Loucy (cell line): ENCODE measurements around the gene APOLD1.

Experiments
- H2AFZ ChIP-seq: fragments of 200-600 bp; sonication (generic); 2 replicates; pipeline ENCODE4 v1.6.0; 2016; ENCODE audit warnings: antibody characterized with exemption, mild to moderate bottlenecking, low read length, moderate library complexity
- H3F3A ChIP-seq: fragments of 200-600 bp; 2 replicates; pipeline ENCODE4 v1.6.0; 2016; ENCODE audit warnings: antibody characterized with exemption, low read depth, mild to moderate bottlenecking
- H3K27me3 ChIP-seq: fragments of 200-600 bp; sonication (generic); 2 replicates; pipeline ENCODE4 v1.6.1; 2014; ENCODE audit warnings: low read length, mild to moderate bottlenecking; ENCODE audit not compliant: insufficient read depth, poor library complexity, severe bottlenecking
- H3K36me3 ChIP-seq: fragments of 200-600 bp; sonication (generic); 2 replicates; pipeline ENCODE4 v1.6.1; 2016; ENCODE audit warnings: low read length; ENCODE audit not compliant: insufficient read depth
- H3K4me1 ChIP-seq: fragments of 200-600 bp; sonication (generic); 2 replicates; pipeline ENCODE4 v1.5.1; 2014; ENCODE audit warnings: low read length, mild to moderate bottlenecking; ENCODE audit not compliant: insufficient read depth, poor library complexity, severe bottlenecking
- H3K4me2 ChIP-seq: fragments of 200-600 bp; sonication (generic); 2 replicates; pipeline ENCODE4 v1.6.0; 2014; ENCODE audit warnings: antibody characterized with exemption, low read length, low read depth, mild to moderate bottlenecking; ENCODE audit not compliant: poor library complexity, severe bottlenecking
- H3K4me3 ChIP-seq: fragments of 200-600 bp; sonication (generic); 2 replicates; pipeline ENCODE4 v1.5.1; 2014; ENCODE audit warnings: low read length, mild to moderate bottlenecking, mixed read lengths; ENCODE audit not compliant: poor library complexity, severe bottlenecking
- H3K79me2 ChIP-seq: fragments of 200-600 bp; sonication (generic); 2 replicates; pipeline ENCODE4 v1.6.1; 2014; ENCODE audit warnings: low read length; ENCODE audit not compliant: insufficient read depth
- H3K9ac ChIP-seq: fragments of 200-600 bp; sonication (generic); 2 replicates; pipeline ENCODE4 v1.6.0; 2014; ENCODE audit warnings: mild to moderate bottlenecking, low read depth, low read length, moderate library complexity; ENCODE audit not compliant: poor library complexity, severe bottlenecking
- H3K9me2 ChIP-seq: fragments of 200-600 bp; sonication (generic); replicated peaks from 2 replicates; pipeline ENCODE4 v1.6.1; 2016; ENCODE audit warnings: low read depth, low read length, mixed read lengths
- H3K9me3 ChIP-seq: fragments of 200-600 bp; sonication (generic); 2 replicates; pipeline ENCODE4 v1.6.1; 2014; ENCODE audit warnings: mild to moderate bottlenecking, antibody characterized with exemption, low read length, low read depth; ENCODE audit not compliant: insufficient read depth
- H4K20me1 ChIP-seq: fragments of 200-600 bp; sonication (generic); 2 replicates; pipeline ENCODE4 v1.6.0; 2014; ENCODE audit warnings: antibody characterized with exemption, low read length, mild to moderate bottlenecking; ENCODE audit not compliant: insufficient read depth, poor library complexity, severe bottlenecking
- EZH2phosphoT487 ChIP-seq: fragments of 200-600 bp; IDR thresholded peaks from 2 replicates; pipeline ENCODE4 v1.6.1; 2018; ENCODE audit warnings: antibody characterized with exemption, mild to moderate bottlenecking, moderate library complexity, borderline replicate concordance
- TF ChIP-seq, protein P1 (sequence below): fragments of 200-600 bp; sonication (generic); conservative IDR thresholded peaks from 2 replicates; pipeline ENCODE4 v1.5.1; 2014; ENCODE audit warnings: mild to moderate bottlenecking, antibody characterized with exemption, low read length

Gene APOLD1

DNA sequence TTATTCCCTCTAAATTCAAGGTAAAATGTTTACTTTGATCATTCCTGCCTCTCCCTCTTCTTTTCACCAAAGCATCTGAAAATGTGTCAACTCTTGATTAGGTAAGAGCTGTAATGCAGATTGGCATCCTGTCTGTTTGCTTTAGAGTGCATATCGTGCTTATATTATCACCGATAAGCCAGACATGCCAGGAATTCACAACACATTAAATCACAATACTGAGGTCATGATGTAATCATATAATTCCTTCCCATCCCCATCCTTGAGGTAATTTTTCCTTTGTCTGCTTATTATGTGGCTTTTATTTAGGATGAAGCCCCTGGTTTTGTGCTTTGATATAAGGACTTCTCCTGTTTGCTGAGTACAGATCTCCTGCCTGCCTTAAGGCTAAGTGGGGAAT, 37.8 kb downstream of the APOLD1 start:
- no peaks in the 10 kb centered on the region for H3F3A ChIP-seq
- H2AFZ ChIP-seq, result no peak overlapping the region
- peaks cover 13% of the 10 kb centered on the region for H3K4me1 ChIP-seq
- no peaks in the 10 kb centered on the region for H3K27me3 ChIP-seq
- peaks cover 26% of the 10 kb centered on the region for H3K79me2 ChIP-seq
- no peak overlapping the region for H3K9ac ChIP-seq
- H3K4me3 ChIP-seq, result no peak overlapping the region
- peaks cover 4% of the 10 kb centered on the region for H4K20me1 ChIP-seq
- peaks cover 75% of the 10 kb centered on the region for H3K36me3 ChIP-seq
- H3K9me3 ChIP-seq, result no peaks in the 10 kb centered on the region
- no peaks in the 10 kb centered on the region for H3K9me2 ChIP-seq
- TF ChIP-seq, protein P1, sequence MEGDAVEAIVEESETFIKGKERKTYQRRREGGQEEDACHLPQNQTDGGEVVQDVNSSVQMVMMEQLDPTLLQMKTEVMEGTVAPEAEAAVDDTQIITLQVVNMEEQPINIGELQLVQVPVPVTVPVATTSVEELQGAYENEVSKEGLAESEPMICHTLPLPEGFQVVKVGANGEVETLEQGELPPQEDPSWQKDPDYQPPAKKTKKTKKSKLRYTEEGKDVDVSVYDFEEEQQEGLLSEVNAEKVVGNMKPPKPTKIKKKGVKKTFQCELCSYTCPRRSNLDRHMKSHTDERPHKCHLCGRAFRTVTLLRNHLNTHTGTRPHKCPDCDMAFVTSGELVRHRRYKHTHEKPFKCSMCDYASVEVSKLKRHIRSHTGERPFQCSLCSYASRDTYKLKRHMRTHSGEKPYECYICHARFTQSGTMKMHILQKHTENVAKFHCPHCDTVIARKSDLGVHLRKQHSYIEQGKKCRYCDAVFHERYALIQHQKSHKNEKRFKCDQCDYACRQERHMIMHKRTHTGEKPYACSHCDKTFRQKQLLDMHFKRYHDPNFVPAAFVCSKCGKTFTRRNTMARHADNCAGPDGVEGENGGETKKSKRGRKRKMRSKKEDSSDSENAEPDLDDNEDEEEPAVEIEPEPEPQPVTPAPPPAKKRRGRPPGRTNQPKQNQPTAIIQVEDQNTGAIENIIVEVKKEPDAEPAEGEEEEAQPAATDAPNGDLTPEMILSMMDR, result no peak
- no peak for TF ChIP-seq EZH2phosphoT487
- no peak overlapping the region for H3K4me2 ChIP-seq

GRCh38 chr12:12823811-12824210, 38.4 kb downstream of the APOLD1 start:
- no peaks in the 10 kb centered on the region for H3F3A ChIP-seq
- no peak for TF ChIP-seq EZH2phosphoT487
- TF ChIP-seq, protein P1, result no peak
- no peaks in the 10 kb centered on the region for H3K27me3 ChIP-seq
- no peak overlapping the region for H3K9ac ChIP-seq
- H3K79me2 ChIP-seq, result peaks cover 21% of the 10 kb centered on the region
- H3K4me3 ChIP-seq, result no peak overlapping the region
- H3K4me2 ChIP-seq, result no peak overlapping the region
- no peaks in the 10 kb centered on the region for H3K9me3 ChIP-seq
- H3K9me2 ChIP-seq, result no peaks in the 10 kb centered on the region
- H3K4me1 ChIP-seq, result peaks cover 12% of the 10 kb centered on the region
- H3K36me3 ChIP-seq, result peaks cover 80% of the 10 kb centered on the region
- H4K20me1 ChIP-seq, result peaks cover 4% of the 10 kb centered on the region
- H2AFZ ChIP-seq, result no peak overlapping the region

DNA sequence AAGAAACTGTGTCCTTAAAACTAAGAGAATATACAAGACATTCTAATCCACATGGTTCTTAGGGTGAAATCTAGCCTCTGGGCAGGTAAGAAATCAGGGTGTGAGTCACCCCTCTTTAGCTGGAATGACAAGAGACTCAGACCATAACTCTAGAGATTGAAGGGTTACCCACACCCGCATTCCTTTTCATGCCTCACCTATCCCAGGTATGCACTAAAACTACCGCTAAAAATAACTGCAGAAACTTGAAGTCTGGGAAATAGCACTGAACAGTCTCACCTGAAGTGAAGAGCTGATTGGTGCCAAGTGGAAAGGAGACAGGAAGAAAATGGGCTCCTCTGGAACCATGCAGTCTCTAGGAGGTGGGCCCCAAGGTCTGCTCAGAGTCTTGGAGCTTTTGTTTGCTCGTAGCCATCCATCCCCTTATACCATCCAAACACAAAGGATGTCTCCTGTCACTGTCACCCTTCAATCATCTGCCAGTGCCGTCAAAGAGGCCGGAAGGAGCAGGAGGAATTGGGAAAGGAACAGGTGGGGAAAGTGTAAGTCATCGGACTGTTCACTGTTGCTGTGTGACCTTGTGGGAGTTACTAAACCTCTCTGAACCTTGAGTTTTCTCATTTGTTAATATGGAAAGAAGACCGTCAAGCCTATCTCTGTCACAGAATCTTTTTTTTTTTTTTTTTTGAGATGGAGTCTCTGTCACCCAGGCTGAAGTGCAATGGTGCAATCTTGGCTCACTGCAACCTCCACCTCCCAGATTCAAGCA, 50.1 kb downstream of the APOLD1 start:
- H3K79me2 ChIP-seq, result no peaks in the 10 kb centered on the region
- H2AFZ ChIP-seq, result no peak overlapping the region
- H3K9me2 ChIP-seq, result no peaks in the 10 kb centered on the region
- peaks cover 5% of the 10 kb centered on the region; the same call in 1 of the 2 replicates for H3F3A ChIP-seq
- H3K4me3 ChIP-seq, result no peak overlapping the region
- no peak overlapping the region for H3K4me2 ChIP-seq
- peaks cover 20% of the 10 kb centered on the region; the same call in 1 of the 2 replicates for H3K36me3 ChIP-seq
- no peak overlapping the region for H3K9ac ChIP-seq
- H3K4me1 ChIP-seq, result peaks cover 5% of the 10 kb centered on the region
- TF ChIP-seq, protein P1, result no peak
- TF ChIP-seq EZH2phosphoT487, result no peak
- no peaks in the 10 kb centered on the region for H3K9me3 ChIP-seq
- H3K27me3 ChIP-seq, result no peaks in the 10 kb centered on the region
- no peaks in the 10 kb centered on the region for H4K20me1 ChIP-seq
